Subcutaneous adipose tissue (tissue), 4 donors: ENCODE data around the gene ARHGAP28. TPM values are rescaled to one million over a fixed set of nuclear protein-coding genes. Genes with fewer than 3 reads are reported as not detected.

ENCODE experiments used
- total RNA-seq, 4 donors: library from RNA; depleted of rRNA; stranded (reverse); fragments of >200 nt; gene quantifications; one replicate each; pipeline ENCODE4 v1.1.0, GENCODE V29; 2016
- TF ChIP-seq, protein P1 (sequence below): fragments of 450-650 bp; IDR thresholded peaks from one replicate; pipeline ENCODE4 v1.5.1; 2016; ENCODE audit warnings: low read depth, mild to moderate bottlenecking, control low read depth, antibody characterized with exemption, moderate library complexity

ARHGAP28 gene
- total RNA-seq, 4 donors from 2014 or later: 8.0 to 15.3 (median 9.3) TPM

GRCh38 chr18:6782861-6783260, 53.3 kb downstream of the ARHGAP28 start:
- TF ChIP-seq, protein P1, sequence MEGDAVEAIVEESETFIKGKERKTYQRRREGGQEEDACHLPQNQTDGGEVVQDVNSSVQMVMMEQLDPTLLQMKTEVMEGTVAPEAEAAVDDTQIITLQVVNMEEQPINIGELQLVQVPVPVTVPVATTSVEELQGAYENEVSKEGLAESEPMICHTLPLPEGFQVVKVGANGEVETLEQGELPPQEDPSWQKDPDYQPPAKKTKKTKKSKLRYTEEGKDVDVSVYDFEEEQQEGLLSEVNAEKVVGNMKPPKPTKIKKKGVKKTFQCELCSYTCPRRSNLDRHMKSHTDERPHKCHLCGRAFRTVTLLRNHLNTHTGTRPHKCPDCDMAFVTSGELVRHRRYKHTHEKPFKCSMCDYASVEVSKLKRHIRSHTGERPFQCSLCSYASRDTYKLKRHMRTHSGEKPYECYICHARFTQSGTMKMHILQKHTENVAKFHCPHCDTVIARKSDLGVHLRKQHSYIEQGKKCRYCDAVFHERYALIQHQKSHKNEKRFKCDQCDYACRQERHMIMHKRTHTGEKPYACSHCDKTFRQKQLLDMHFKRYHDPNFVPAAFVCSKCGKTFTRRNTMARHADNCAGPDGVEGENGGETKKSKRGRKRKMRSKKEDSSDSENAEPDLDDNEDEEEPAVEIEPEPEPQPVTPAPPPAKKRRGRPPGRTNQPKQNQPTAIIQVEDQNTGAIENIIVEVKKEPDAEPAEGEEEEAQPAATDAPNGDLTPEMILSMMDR: no peak

DNA sequence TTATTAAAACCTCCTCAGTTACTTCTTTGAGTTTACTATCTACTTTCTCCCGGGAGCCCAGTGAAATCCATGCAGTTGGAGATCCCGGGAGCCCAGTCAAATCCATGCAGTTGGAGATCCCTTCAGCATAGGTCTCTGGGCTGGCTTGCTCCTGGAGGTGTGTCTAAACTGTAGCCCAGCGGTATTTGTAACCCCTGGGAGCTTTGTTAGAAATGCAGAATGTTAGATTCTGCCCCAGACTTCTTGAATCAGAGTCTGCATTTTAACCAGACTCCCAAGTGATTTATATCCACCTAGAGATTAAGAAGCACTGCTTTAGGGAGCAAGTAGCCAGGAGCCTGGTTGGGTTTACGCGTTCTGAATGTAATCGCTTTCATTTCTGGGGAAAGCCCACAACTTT, 54.5 kb downstream of the ARHGAP28 start:
- TF ChIP-seq, protein P1: no peak

- TF ChIP-seq, protein P1: no peak
These were observed 55.5 kb downstream of the ARHGAP28 start for GRCh38 chr18:6785001-6785400.

DNA sequence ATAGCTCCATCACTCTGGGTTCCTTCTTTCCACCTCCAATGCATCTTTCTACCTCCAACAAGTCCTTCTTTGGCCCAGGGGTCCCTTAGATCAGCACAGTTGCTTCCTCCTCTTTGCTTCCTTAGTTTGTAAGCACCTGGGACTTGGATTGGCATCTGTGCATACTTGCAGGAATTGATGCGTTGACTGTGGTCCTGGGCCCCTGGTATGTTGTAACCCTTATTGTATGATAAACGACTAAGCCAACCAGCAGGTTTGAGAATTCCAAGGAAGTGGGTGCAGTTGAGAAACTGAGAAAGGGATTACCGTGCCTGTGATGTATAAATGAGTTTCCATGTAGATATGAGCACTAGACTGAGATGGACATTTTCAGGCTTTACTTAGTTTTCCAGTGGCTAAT, 55.9 kb downstream of the ARHGAP28 start:
- TF ChIP-seq, protein P1: no peak

DNA sequence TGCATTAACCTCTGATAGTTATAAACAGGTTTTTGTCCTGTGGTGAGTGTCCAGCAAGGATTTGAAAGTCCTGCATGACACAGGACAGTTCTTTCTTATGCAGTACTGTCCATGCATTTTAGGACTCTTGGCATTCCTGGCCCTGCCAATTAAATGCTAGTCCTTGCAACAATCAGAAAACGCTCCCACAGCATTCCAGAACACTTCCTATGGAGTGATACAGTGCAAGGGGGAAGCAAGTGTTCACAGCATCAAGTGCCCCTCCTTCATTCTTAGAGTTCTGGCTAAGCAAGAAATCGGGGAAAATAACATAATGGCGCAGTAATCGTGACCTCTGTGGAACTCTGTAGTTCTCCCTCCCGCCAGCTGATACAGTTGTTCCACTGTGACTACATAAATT, 62.9 kb downstream of the ARHGAP28 start:
- TF ChIP-seq, protein P1: no peak

- TF ChIP-seq, protein P1: no peak
These were observed 63.9 kb downstream of the ARHGAP28 start for GRCh38 chr18:6793455-6793854.

GRCh38 chr18:6793986-6794385, 64.5 kb downstream of the ARHGAP28 start:
- TF ChIP-seq, protein P1: no peak
